ENCODE measurements around the gene WWOX.

WWOX gene

GRCh38 chr16:78501744-78502143 lies 402.3 kb downstream of the WWOX start:
- TF ChIP-seq, protein P1, sequence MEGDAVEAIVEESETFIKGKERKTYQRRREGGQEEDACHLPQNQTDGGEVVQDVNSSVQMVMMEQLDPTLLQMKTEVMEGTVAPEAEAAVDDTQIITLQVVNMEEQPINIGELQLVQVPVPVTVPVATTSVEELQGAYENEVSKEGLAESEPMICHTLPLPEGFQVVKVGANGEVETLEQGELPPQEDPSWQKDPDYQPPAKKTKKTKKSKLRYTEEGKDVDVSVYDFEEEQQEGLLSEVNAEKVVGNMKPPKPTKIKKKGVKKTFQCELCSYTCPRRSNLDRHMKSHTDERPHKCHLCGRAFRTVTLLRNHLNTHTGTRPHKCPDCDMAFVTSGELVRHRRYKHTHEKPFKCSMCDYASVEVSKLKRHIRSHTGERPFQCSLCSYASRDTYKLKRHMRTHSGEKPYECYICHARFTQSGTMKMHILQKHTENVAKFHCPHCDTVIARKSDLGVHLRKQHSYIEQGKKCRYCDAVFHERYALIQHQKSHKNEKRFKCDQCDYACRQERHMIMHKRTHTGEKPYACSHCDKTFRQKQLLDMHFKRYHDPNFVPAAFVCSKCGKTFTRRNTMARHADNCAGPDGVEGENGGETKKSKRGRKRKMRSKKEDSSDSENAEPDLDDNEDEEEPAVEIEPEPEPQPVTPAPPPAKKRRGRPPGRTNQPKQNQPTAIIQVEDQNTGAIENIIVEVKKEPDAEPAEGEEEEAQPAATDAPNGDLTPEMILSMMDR (IDR thresholded peaks at IDR 0.05; ENCODE audit: insufficient read depth, low read depth, low read length, missing control alignments) = no peak
- H3K4me3 ChIP-seq (ENCODE audit: low read depth, low read length) = no peak overlapping the region
- no peak for DNase-seq (ENCODE audit: low read depth)

GRCh38 chr16:78502812-78503350 lies 403.4 kb downstream of the WWOX start:
- TF ChIP-seq, protein P1 (IDR thresholded peaks at IDR 0.05; ENCODE audit: insufficient read depth, low read depth, low read length, missing control alignments) = no peak
- no peak for DNase-seq (ENCODE audit: low read depth)
- no peak overlapping the region for H3K4me3 ChIP-seq (ENCODE audit: low read depth, low read length)

DNA sequence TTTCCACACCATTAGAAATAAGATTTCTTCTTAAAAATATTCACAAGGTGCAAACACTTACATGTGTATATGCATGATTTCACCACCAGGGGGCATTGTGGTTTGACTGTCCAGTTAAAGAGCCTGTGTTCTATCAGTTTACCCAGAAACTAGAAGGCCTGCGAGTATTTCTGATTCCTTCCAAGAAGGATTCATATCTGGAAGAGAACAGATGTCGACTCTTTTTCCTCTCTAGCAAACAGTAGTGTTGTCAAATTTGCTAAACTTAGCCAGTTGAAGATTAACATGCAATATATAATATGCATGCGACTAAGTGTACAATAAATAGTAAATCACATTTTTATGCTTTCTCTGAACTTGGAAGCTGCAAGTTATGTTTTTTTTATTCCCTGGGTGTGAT lies 404.1 kb downstream of the WWOX start:
- peak; percentile 49 for DNase-seq (ENCODE audit: low read depth)
- TF ChIP-seq, protein P1 (IDR thresholded peaks at IDR 0.05; ENCODE audit: insufficient read depth, low read depth, low read length, missing control alignments) = peak; percentile 44
- H3K4me3 ChIP-seq (ENCODE audit: low read depth, low read length) = no peak overlapping the region

- TF ChIP-seq, protein P1 (IDR thresholded peaks at IDR 0.05; ENCODE audit: insufficient read depth, low read depth, low read length, missing control alignments) = no peak
- no peak for DNase-seq (ENCODE audit: low read depth)
- H3K4me3 ChIP-seq (ENCODE audit: low read depth, low read length) = no peak overlapping the region
Observed at GRCh38 chr16:78504401-78504851, 405.0 kb downstream of the WWOX start.

GRCh38 chr16:78505036-78505435 lies 405.6 kb downstream of the WWOX start:
- DNase-seq (ENCODE audit: low read depth) = no peak
- no peak overlapping the region for H3K4me3 ChIP-seq (ENCODE audit: low read depth, low read length)
- TF ChIP-seq, protein P1 (IDR thresholded peaks at IDR 0.05; ENCODE audit: insufficient read depth, low read depth, low read length, missing control alignments) = no peak

- no peak overlapping the region for H3K4me3 ChIP-seq (ENCODE audit: low read depth, low read length)
- no peak for DNase-seq (ENCODE audit: low read depth)
- TF ChIP-seq, protein P1 (IDR thresholded peaks at IDR 0.05; ENCODE audit: insufficient read depth, low read depth, low read length, missing control alignments) = no peak
Observed at GRCh38 chr16:78505544-78506366, 406.3 kb downstream of the WWOX start.
